Stimulated activated naive CD4-positive, alpha-beta T cell (primary cell): ENCODE results near the gene DNAJB1.
"Not testable (repeated sequence)": the region's sequence is repeated elsewhere in the genome, so short reads cannot be mapped to it uniquely, and the experiment has no call there.

Experiments used
- DNase-seq, 6 experiments: peaks; one replicate each; lab custom pipeline; 2025; lab: John Stamatoyannopoulos, UW

DNAJB1 gene

DNA sequence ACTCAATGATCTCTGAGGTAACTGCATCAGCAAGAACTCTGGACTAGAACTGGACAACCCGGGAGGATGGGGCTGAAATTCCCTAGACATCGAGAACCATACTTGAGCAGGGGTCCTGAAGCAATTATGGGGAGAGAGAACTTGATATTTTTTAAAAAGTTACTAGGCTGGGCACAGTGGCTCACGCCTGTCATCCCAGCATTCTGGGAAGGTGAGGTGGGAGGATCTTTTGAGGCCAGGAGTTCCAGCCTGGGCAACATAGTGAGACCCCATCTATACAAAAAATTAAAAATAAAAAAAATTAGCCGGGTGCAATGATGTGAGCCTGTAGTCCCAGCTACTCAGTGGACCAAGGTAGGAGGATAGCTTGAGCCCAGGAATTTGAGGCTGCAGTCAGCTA, 2.3 kb upstream of the DNAJB1 start:
- no peak for DNase-seq

DNA sequence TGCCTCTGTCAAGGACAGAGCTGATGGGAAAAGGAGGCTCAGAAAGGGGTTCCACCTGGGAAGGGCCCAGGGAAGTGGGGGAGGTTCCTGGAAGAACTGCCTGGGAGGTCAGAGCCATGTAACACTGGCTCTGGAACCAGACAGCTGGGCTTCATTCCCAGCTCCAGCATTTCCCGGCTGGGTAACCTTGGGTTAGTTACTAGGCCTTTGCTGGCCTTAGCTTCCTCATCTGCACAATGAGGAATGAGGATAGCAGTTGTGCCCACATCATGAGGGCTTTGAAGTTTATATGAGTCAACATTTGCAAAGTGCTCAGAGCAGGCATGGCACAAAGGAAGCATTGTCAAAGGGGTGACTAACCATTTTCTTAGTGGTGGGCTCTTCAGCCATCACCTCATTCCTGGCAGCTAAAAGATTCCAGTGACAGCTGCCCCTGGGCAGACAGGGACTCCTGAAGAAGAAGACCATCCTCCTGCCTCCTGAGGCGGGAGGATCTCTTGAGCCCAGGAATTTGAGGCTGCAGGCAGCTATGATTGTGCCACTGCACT, 1.7 kb upstream of the DNAJB1 start:
- DNase-seq: no peak

DNA sequence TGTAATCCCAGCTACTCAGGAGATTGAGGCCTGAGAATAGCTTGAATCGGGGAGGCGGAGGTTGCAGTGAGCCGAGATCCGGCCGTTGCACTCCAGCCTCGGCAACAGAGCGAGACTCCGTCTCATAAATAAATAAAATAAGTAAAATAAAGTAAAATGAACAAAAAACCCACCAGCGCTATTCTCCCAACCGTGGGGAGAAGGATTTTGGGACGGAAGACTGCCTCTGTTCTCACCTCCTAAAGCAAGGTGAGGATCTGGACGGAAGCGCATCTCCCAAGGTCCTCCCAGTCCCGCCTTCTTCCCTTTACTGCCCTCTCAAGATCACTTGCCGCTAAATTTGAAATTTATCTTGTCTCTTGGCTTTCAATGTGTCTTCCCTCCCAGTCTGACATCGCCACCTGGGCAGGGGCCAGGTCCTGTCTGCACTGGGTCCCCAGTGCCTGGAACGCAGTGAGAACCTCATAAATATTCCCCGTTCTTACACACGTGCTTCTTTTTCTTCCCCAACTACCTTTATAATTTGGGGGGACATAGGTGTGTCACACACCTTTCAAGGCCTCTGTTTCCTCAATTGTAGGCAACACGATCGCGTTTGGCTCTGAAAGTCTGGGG, 1.2 kb upstream of the DNAJB1 start:
- DNase-seq: no peak

DNA sequence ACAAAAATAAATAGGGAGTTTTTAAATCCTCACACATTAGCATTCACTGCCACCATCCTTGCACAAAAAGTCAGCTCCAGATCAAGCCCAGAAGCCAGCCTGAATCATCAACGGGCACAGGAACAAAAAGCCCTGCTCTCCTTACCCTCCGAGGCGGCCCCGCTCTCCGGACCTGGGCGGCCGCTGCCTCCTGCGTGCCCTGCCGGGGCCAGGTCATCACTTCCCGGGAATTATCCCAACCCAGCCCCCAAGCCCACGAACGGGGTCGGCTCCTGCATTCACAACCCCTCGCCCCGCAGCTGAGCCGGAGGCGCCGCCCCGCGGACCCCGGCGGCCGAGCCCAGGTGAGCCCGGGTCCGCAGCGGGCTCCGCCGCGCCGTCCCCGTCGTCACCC, 754 bp downstream of the DNAJB1 start:
- no peak for DNase-seq

DNA sequence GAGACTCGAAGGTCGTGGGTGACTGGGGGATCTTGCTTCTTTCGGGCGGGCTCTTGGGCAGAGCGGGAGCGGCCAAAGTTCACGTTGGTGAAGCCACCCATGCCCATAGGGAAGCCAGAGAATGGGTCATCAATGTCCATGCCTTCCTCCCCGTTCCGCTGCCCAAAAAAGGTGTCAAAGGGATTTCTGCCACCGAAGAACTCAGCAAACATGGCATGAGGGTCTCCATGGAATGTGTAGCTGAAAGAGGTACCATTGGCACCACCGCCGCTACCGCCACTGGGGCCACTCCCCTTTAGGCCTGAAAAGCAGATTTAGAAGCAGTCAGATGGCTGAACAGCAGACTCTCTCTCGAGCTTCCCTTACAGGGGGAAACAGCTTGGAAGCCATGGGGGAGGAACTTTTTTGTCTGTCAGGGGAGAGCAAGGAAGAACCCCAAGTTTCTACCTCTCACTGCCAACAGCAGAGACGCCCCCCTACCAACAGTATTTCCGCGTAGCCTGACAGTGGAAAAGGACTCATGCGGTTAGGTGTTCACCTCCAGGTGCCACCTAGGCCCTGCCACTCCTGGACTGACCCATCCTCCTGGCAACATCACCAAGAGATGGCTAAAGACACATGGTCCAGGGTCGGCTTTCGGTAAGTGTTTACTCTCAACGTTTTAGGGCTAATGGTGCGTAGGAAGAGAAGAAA, 1.3 kb downstream of the DNAJB1 start:
- DNase-seq: peak in 3 of 6 experiments; percentile 11 to 53 (median 42)

DNA sequence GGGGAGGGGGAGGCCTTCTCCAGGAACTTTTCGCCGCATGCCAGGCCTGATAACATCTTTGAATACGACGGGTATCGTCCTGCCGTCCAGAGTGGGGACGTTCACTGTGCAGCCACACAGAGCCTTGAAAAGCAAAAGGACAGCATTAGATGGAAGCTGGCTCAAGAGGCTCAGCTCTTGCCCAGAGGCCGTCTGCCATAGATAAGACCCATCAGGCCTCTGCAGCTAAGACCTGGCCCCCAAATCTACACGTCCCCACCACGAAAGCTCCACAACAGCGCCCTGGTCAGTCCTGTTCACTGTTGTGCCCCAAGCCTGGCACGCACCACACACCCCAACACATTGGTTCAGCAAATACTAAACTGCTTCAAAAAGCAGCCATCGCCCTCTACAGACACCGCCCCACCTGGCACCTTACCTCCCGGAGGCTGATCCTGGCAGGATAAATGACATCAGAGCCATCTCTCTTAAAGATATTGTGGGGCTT, 2.1 kb downstream of the DNAJB1 start:
- DNase-seq: peak in 1 of 6 experiments; percentile 21

DNA sequence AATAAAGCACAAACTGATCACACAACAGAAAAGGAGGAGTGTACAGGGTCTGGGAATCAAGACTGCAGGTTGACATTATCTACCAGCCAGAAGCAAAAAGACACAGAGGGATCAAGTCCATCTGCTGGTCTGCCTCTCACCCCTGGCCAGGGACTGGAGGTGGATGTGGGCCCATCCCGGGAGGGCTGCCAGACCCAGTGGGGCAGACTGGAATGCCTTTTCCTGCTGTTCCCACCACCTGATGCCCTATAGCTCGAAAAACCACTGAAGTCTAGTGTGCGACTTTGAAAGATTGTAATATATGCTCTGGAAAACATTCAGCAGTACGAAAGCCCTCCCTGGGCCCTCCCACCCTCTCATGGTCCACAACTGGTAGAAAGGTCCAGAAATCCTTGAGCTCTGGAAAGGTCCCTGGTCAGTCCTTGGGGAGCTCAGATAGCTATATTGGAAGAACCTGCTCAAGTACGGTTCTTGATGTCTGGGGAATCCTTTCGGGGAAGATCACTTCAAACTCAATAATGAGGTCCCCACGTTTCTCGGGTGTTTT, 2.6 kb downstream of the DNAJB1 start:
- peak in 1 of 6 experiments; percentile 40 for DNase-seq

DNA sequence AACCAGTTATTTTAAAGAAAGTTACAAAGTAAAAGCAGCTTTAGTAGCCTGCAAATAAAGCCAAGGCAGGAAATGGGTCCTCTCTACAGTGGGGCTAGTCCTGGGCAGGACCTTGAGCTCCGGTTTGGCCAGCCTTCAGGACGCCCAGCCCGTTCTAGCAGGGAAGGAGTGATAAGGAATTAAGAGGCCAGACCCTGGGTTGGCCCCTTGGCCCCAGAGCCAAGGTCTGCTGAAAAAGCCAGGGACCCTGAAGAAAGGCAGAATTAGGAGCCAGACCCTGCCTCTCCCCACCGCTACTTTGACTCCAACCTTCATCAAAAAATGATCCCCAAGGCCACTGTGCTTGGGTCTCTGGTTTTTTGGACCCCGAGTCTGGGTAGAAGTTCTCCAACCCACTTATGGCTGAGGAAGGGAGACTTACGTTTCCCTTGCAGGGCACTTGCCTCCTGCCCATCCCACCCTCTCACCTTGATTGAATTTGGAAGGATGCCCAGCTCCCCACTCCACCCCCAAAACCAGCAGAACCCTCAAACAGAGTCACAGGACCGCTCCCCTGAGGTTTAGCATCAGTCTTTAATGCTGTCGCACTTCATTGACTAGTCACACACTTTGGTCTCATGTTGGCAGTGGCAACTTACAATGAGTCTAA, 3.9 kb downstream of the DNAJB1 start:
- DNase-seq: peak in 2 of 6 experiments; percentile 32 to 42

DNA sequence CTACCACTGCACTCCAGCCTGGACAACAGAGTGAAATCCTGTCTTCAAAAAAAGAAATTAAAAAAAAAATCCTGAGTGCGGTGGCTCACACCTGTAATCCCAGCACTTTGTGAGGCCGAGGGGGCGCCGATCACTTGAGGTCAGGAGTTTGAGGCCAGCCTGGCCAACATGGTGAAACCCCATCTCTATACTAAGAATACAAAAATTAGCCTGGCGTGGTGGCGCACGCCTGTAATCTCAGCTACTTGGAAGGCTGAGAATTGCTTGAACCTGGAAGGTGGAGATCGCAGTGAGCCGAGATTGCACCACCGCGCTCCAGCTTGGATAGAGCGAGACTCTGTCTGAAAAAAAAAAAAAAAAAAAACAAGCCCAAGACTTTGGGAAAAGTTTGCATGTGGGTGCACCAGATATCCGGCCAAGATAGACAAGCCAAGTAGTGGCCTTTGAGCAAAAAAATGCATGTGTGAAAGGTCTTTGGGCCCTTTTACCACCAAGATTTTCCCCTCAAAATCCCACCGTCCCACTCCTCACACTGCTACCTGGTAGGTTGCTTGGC, 5.7 kb downstream of the DNAJB1 start:
- peak in 2 of 6 experiments; percentile 32 to 39 for DNase-seq

DNA sequence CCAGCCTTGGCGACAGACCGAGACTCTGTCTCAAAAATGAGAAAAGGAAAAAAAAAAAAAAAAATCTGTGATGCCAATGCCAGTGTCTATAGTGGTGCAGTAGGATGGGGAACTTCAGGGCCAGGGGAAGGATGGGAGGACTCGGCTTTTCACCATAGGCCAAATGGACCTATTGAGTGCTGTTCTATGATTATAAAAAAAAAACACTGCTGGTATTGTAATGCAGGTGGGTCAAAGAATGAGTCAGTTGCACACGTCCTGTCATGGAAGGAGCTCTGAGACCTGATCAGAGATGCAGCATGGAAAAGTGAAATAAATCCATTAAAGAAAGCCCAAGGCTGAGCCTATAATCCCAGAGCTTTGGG, 7.0 kb downstream of the DNAJB1 start:
- DNase-seq: no peak

DNA sequence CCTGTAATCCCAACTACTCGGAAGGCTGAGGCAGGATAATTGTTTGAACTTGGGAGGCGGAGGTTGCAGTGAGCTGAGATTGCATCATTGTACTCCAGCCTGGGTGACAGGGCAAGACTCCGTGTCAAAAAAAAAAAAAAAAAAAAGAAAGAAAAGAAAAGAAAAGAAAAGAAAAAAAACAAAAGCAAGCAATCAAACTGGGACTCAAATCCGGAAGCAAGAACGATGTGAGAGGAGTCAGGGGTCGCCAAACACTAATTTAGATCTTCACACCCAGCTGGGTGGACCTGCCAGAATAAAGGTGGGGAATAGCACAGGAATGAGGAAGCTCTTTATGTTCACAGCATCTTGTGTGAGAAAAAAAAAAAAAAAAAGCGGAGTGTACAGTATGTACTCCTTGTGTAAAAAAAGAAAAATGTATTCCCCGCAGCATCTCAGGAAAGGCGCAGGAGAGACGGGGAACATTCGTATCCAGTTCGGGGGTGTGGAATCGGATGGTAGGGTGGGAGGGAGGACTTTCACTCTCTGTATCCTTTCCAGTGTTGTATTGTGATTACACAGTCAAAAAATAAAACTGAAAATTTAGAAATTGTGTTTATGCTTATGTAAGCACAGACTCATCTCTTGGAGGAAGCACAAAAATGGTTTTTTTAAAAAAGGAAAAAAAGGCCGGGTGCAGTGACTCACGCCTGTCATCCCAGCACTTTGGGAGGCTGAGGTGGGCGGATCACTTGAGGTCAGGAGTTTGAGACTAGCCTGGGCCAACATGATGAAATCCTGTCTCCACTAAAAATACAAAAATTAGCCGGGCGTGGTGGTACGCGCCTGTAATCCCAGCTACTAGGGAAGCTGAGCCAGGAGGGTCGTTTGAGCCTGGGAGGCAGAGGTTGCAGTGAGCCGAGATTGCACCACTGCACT, 7.6 kb downstream of the DNAJB1 start:
- DNase-seq: no peak

DNA sequence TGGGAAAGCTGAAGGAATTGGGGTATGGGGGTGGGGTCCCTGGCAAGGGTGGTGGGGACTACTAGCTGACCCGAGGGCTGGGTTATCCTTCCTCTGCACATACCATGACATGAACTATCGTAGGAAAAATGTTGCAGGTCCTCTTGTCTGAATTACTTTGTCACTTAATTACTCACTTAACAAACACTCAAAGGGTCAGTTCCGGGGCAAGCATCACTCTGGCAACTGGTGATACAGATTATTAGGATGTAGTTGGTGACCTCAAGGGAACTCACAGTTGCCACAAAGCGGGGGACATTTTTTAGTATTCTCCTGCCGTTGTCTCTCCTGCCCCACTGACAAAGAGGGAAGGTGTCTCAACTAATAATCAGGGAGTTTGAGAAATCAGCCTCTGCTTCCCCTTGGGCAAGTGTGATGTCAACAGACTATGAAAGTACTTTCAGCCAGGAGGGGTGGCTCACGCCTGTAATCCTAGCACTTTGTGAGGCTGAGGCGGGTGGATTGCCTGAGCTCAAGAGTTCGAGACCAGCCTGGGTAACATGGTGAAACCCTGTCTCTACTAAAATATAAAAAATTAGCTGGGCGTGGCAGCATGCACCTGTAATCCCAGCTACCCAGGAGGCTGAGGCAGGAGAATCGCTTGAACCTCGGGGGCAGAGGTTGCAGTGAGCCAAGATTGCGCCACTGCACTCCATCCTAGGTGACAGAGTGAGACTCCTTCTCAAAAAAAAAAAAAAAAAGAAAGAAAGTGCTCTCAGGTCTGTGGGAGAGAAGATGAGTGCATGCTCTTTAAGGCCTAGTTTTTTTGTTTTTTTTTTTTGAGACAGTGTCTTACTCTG, 10.3 kb downstream of the DNAJB1 start:
- DNase-seq: peak in 1 of 6 experiments; percentile 23

DNA sequence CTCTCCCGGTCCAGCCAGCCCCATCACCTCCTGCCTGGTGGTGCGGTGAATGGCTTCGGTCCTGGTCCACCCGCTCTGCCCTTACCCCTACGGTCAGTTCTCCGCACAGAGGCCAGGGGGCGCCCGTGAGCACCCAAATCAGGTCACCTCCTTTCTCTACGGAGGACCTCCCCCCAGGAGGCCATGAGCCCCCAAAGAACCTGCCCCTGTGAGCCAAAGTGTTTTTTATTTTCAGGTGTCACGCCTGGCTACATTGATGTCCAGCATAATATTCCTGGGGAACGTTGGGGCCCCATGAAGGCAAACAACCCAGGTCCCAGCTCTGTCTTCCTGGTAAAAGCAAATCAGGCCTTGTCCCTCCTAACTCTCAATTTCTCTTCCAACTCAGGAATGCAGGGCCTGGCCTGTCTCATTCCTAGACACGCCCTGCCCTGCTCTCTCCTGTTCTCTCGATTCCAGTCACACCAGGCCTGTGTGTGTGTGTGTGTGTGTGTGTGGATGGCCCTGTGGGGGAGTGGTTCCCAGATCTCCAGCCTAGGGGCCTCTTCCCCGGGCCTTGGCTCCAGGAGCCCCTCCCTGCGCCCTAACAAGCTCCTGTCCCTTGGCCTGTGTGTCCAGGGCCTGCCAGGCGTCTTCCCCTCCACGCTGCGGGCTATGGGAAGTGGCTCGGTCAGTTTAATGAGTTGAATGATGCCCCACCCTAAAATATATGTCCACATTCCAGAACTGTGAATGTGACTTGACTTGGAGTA, 12.5 kb downstream of the DNAJB1 start:
- peak; percentile 50 to 82 (median 62) for DNase-seq

DNA sequence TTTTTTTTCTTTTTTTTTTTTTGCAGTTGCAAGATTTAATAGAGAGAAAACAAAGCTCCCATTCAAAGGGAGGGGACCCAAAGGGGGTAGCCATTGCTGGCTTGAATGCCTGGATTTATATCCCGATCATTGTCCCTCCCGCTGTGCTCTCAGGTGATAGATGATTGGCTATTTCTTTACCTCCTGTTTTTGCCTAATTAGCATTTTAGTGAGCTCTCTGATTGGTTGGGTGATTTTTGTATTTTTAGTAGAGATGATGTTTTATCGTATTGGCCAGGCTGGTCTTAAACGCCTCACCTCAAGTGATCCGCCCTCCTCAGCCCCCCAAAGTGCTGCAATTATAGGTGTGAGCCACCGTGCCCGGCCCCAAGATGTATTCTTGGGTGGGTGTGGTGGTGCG, 13.6 kb downstream of the DNAJB1 start:
- DNase-seq: not testable (repeated sequence)

DNA sequence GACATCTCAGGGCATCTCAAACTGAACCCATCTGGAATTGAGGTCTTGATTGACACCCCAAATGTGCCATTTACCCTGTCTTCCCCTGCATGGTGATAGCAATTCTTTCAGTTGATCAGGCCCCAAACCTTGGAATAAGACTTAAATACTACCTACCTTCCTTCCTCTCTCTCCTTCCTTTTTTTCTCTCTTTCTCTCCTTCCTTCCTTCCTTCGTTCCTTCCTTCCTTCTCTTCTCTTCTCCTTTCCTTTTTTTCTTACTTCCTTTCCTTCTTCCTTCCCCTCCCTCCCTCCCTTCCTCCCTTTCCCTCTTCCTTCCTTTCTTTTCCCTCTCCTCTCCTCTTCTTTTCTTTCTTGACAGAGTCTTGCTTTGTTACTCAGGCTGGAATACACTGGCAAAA, 14.9 kb downstream of the DNAJB1 start:
- no peak for DNase-seq

DNA sequence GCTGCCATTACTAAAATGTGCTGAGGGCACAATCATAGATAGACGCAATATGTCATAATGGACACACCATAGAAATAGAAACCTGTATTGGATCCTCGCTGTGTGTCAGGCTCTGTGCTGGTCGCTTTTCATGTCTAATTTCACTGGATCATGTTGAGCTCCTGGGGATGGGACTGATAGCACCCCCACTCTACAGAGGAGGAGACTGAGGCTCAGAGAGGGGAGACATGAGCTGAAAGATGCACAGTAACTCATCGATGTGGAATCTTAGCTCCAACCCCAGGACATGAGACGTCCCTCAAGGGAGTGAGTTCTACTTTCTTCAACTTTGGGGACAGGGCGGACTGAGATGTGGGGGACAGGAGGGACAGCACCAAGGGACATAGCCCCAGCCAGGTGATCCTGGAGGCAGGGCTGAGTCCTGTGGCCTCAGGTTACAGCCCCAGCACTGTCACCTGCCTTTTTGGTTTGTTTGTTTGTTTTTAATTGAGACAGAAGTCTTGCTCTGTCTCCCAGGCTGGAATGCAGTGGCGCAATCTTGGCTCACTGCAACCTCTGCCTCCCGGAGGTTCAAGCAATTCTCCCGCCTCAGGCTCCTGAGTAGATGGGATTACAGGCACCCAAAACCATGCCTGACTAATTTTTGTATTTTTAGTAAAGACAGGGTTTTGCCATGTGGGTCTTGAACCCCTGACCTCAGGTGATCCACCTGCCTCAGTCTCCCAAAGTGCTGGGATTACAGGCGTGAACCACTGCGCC, 15.7 kb downstream of the DNAJB1 start:
- no peak for DNase-seq

DNA sequence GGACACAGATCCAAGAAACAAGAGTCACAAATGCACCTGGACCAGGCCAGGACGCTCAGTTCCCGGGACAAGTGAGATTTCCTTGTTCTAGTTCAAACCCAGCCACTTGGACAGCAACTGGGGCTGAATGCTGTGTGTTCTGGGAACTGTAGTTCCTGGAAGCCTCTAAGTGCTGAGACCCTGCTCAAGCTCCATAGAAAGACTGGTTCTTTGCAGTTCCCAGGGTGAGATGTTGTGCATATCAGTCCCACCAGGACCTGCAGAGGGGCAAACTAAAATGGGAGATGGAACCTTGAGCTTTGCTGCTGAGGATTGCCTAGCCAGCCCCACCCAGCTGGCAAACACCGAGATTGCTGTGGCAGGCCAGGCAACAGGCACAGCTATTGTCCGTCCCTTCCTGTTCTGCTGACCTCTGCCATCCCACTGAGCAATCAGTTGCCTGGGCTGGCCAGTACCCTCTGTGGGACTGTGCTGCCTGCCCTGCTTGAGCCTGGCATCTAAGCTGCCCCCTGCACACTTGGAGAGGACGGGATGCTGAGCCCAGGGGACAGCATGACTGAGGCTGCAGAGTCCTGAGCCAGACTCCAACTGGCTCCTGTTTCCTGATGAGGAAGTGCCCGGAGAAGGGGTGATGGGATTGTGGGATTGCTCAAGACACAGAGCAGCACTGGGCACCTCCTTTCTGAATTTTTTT, 20.8 kb downstream of the DNAJB1 start:
- no peak for DNase-seq

DNA sequence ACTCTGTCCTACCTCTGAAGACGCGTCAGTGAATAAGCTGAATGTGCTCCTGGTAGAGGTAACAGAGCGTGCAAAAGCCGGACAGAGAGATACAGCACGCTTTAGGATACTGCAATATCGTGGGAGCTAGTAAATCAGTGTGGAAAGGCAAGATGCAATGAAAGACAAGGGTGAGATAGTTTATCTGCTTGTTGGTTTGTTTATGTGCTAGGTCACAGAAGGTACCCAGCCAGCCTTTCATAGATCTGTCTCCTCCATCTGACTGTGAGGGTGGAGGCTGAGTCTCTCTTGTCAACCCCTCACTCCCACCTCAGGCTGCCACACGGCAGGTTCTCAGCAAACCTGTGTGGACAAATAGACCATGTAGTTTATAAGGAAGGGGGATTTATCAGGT, 21.4 kb downstream of the DNAJB1 start:
- no peak for DNase-seq
